NB4 (cell line): ENCODE measurements around the gene SH3PXD2A.

ENCODE experiments used
- CTCF ChIP-seq: IDR thresholded peaks from one replicate; pipeline ENCODE4 v1.5.1; 2012; ENCODE audit warnings: low read depth, low read length
- MYC ChIP-seq: IDR thresholded peaks from 2 replicates; pipeline ENCODE4 v1.6.1; 2011; ENCODE audit warnings: low read depth, low read length
- POLR2A ChIP-seq: IDR thresholded peaks from 2 replicates; pipeline ENCODE4 v1.6.1; 2011; ENCODE audit warnings: mild to moderate bottlenecking; ENCODE audit not compliant: insufficient read length; ENCODE audit errors: extremely low read depth

GRCh38 chr10:103658049-103658577 is 197.3 kb downstream of the SH3PXD2A start:
- TF ChIP-seq CTCF (no peak), POLR2A (no peak), MYC (no peak)
